ENCODE results near the gene ASPRV1.

- TF ChIP-seq POLR2AphosphoS5 (IDR thresholded peaks at IDR 0.05; ENCODE audit: low read depth, low read length) (no peak), CTCF (IDR thresholded peaks at IDR 0.05) (no peak), EZH2phosphoT487 (IDR thresholded peaks at IDR 0.05; ENCODE audit: borderline replicate concordance, low read depth) (no peak), SIN3A (IDR thresholded peaks at IDR 0.05; ENCODE audit: borderline replicate concordance, low read depth, low read length) (no peak), USF2 (IDR thresholded peaks at IDR 0.05; ENCODE audit: borderline replicate concordance, low read depth, low read length) (no peak), EP300 (IDR thresholded peaks at IDR 0.05; ENCODE audit: borderline replicate concordance in 1 of 2, low read depth in 1 of 2, low read length in 1 of 2) (no peak), FOXJ3 (CRISPR knock-in tag; IDR thresholded peaks at IDR 0.05) (no peak), YY1 (IDR thresholded peaks at IDR 0.05; ENCODE audit: low read depth) (no peak), MXI1 (IDR thresholded peaks at IDR 0.05; ENCODE audit: low read depth, low read length) (no peak)
Measured at GRCh38 chr2:69957965-69958364, 3.5 kb downstream of the ASPRV1 start.
